ENCODE results near the gene MAPRE3. TPM values are rescaled to one million over a fixed set of nuclear protein-coding genes. Genes with fewer than 3 reads are reported as not detected.

The MAPRE3 gene
- total and polyA plus RNA-seq, 9 of the 15 experiments (the other 6 are each of a cell fraction or from before 2014, with no cell fraction given), result 0.70 to 43.2 (median 12.6) TPM

GRCh38 chr2:27071990-27072830 is 101.8 kb downstream of the MAPRE3 start (continued):
- TF ChIP-seq SLC30A9 (CRISPR knock-in tag; IDR thresholded peaks at IDR 0.05), result no peak
- TF ChIP-seq PATZ1 (CRISPR knock-in tag; IDR thresholded peaks at IDR 0.05; ENCODE audit: borderline replicate concordance), result 0 out of 2 replicates have a peak, but pooled peaks have one; percentile 65
- no peak for TF ChIP-seq ZNF24 (IDR thresholded peaks at IDR 0.05)
- TF ChIP-seq ZNF57 (CRISPR knock-in tag; IDR thresholded peaks at IDR 0.05), result 0 out of 2 replicates have a peak, but pooled peaks have one; percentile 81
- 0 out of 2 replicates have a peak, but pooled peaks have one; percentile 20 for TF ChIP-seq POLR2H (tag; IDR thresholded peaks at IDR 0.05; ENCODE audit: low read depth)
- TF ChIP-seq ZSCAN29 (IDR thresholded peaks at IDR 0.05), result no peak
- peak; percentile 65 for TF ChIP-seq ETV1 (tag; conservative IDR thresholded peaks at IDR 0.05; ENCODE audit: low read depth)
- peak; percentile 33; the same call in 1 of the 2 replicates for TF ChIP-seq ARID1B (IDR thresholded peaks at IDR 0.05)
- TF ChIP-seq ZBTB49 (CRISPR knock-in tag; IDR thresholded peaks at IDR 0.05; ENCODE audit: borderline replicate concordance), result no peak
- TF ChIP-seq EHMT2 (IDR thresholded peaks at IDR 0.05), result no peak
- no peak for TF ChIP-seq SETDB1 (IDR thresholded peaks at IDR 0.05; ENCODE audit: low read length)
- TF ChIP-seq BRCA1 (IDR thresholded peaks at IDR 0.05), result no peak
- TF ChIP-seq BRCA1 (CRISPR knock-in tag; IDR thresholded peaks at IDR 0.05), result 0 out of 2 replicates have a peak, but pooled peaks have one; percentile 48
- TF ChIP-seq NR1H2 (CRISPR knock-in tag; IDR thresholded peaks at IDR 0.05), result no peak
- no peak for TF ChIP-seq TAF1 (IDR thresholded peaks at IDR 0.05; ENCODE audit: control insufficient read depth, extremely low read depth, insufficient read depth, low read length, severe bottlenecking)
- no peak for TF ChIP-seq MECOM (CRISPR knock-in tag; IDR thresholded peaks at IDR 0.05)
- TF ChIP-seq ZNF431 (CRISPR knock-in tag; IDR thresholded peaks at IDR 0.05), result no peak
- no peak for TF ChIP-seq ATF6 (CRISPR knock-in tag; IDR thresholded peaks at IDR 0.05)
- TF ChIP-seq IRF2 (CRISPR knock-in tag; IDR thresholded peaks at IDR 0.05), result no peak
- no peak for TF ChIP-seq DLX4 (CRISPR knock-in tag; IDR thresholded peaks at IDR 0.05)
- 0 out of 2 replicates have a peak, but pooled peaks have one; percentile 36 for TF ChIP-seq ZNF589 (CRISPR knock-in tag; IDR thresholded peaks at IDR 0.05; ENCODE audit: low read depth)
- TF ChIP-seq ZNF41 (CRISPR knock-in tag; conservative IDR thresholded peaks at IDR 0.05), result no peak

Measured in K562 (cell line).